ENCODE data around the gene TMEM120B.
"Not testable (repeated sequence)": the region's sequence is repeated elsewhere in the genome, so short reads cannot be mapped to it uniquely, and the experiment has no call there.

The TMEM120B gene

GRCh38 chr12:121709478-121709961, 3.0 kb upstream of the TMEM120B start:
- DNase-seq, result peak; percentile 92

GRCh38 chr12:121711361-121712189, 977 bp upstream of the TMEM120B start:
- no peak for DNase-seq

GRCh38 chr12:121712190-121712460, 427 bp upstream of the TMEM120B start:
- DNase-seq, result peak; percentile 68

DNA sequence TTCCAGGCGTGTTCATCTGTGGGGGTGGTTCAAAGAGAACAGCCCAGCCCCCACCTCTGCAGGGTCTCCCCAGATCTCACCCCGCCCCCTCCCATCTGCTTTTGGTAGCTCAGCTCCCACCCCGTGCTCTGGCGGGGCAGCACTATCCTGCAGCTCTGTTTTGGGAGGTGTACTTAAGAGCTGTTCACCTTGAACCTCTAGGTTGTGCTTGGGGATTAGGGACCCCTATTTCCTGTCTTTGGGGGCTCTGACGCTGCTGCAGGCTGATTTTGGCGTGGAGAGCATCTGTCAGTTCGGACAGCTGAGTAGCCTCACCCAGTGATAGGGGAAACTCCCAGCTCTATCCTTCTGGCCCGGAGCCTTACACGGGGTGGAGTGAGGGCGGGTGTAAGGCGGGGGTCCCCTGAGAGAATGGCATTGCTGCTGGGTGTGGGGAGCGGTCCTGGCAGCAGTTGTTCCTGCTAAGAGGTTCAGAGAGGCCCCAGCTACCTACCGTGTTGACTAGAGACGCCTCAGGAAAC, 765 bp downstream of the TMEM120B start:
- no peak for DNase-seq

DNA sequence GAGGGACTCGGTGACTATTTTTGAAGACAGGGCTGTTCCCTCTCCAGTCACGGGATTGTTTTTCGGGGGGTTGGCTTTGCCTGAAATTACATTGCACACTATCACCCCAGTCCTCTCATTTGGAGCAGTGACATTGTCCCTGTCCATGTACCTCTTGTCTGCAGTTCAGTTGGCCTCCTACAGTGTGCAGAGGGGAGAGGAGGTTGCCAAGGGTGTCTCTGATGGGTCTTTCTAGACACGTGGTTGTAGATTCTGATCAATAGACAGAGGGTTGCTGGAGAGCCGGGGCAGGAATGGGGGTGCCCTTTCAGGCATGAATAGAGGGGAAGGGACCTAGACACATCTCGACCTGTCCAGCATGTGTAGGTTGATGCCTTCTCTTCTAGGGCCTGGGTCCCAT, 1.2 kb downstream of the TMEM120B start:
- no peak for DNase-seq

DNA sequence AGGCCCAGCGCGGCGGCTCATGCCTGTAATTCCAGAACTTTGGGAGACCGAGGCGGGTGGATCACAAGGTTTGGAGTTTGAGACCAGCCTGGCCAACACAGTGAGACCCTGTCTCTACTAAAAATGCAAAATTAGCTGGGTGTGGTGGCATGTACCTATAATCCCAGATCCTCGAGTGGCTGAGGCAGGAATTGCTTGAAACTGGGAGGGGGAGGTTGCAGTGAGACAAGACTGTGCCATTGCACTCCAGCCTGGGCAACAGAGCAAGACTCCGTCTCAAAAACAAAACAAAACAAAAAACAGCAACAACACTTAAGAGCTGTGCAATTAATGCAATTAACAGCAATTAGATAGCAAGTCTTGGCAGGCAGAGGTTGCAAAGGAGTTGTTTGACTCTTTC, 2.5 kb downstream of the TMEM120B start:
- DNase-seq, result not testable (repeated sequence)

GRCh38 chr12:121715862-121716435, 3.4 kb downstream of the TMEM120B start:
- DNase-seq, result no peak

DNA sequence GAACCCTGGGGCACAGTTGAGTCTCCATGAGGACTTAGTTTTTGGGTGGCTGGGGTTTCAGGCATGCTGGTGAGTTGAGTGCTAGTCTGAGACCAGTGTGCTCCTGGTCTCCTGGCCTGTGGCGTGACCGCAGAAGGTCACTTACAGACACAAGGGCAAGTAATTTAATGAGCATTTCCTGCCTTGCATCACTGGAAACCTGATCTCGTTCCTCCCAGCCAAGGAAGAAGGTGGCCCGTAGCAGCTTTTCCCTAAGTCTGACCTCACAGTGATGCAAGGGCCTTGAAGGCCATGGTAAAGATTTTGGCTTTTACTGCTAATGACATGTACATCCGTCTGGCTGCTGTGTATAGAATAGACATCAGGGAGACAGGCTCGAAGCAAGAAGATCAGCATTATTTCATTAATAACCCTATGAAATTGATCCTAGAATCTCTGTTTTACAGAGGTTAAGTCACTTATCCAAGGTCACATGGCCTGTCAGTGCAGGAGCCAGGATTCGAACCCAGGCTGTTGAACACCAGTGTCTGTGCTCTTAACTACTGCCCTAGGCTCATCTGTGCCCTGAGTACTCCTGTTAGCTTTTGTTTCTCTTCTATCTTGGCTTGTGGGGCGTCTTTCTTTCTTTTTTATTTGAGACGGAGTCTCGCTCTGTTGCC, 4.6 kb downstream of the TMEM120B start:
- DNase-seq, result peak; percentile 96

GRCh38 chr12:121718653-121719239, 6.2 kb downstream of the TMEM120B start:
- peak; percentile 70 for DNase-seq

DNA sequence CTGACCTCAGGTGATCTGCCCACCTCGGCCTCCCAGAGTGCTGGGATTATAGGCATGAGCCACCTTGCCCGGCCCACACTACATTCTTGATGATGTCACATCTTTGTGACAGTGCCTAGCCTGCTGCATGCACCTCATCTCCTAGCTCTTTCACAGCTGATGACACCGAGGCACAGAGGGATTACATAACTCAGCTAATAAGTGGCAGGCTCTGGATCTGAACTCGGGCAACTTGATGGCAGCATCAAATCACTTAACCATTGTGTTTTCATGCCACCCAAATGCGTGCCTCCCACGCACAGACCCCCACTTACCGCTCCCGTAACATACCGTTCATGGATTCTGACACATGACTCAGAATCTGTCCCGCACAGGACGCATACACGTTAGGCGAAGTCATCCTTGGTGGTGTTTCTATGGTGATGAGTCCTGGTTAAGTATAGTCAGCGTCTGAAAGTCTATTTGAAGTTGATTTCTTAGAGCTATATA, 7.4 kb downstream of the TMEM120B start:
- peak; percentile 97 for DNase-seq

DNA sequence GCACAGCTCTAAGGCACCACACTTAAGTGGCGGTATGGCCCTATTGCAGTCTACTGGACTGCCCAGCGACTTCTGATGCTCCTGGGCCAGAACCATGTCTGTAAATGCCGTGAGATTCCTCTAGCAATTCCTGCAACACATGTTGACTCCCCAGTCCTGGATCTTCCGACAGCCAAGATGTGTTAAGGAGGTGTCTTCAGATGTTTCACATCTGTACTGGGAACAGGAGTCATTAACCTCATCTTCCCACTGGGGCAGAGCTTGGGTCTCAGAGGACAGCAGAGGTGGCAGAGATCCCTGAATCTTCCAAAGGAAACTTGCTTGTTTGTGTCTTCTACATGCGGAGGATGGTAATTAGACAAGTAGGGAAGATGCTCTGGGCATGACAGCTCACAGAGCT, 8.2 kb downstream of the TMEM120B start:
- no peak for DNase-seq

- no peak for DNase-seq
These were observed 10.0 kb downstream of the TMEM120B start for GRCh38 chr12:121722511-121722910.

GRCh38 chr12:121723200-121723599, 10.6 kb downstream of the TMEM120B start:
- no peak for DNase-seq

DNA sequence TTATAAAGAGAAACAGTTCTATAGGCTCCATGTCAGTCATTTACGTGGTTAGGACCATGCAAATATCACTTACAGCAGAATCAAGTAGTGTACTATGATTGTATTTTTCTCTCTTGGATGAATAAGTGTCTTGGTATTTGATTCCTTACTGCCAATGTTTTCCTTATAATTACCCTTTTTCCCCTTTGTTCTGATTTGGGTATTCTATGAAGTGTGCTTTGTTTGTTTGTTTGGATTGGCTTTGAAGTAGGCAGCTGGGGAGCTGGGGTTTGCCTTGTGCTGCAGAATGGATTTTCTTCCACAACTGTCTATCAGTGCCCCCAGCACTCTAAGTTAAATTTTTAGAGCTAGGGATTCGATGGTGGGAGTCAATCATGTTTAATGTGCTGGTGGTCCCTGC, 12.4 kb downstream of the TMEM120B start:
- DNase-seq, result no peak

GRCh38 chr12:121725423-121725822, 12.9 kb downstream of the TMEM120B start:
- no peak for DNase-seq

DNA sequence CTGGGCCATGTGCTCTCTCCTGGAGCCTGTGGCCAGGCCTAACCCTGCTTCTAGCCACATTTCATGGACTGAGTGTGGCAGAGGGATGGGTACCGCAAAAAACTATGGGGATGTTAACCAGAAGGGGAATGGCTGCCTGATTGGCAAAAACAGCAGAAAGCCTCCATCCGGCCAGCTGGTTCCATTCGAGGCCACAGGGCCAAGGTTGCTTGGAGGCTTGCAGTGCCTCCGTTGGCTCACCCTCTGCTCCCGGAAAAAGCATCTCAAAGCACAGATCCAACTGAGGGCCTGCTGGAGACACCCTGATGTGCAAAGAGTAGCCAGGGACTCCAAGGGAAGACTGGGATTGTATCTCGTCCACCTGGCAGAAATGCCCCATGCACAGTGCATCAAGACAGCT, 16.5 kb downstream of the TMEM120B start:
- no peak for DNase-seq

DNA sequence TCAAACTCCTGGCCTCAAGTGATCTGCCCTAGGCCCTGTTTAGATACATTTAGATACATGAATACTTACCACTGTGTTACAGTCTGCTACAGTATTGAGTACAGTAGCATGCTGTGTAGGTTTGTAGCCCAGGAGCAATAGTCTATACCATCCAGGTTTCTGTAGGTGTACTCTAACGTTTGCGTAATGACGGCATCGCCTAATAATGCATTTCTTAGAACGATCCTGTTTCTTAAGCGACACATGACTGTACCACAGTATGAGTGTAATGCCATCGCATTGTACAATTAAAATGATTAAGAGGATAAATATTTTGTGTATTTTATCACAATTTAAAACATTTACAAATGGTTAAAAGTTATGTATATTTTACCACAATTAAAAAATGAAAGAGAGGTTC, 18.9 kb downstream of the TMEM120B start:
- DNase-seq, result no peak

DNA sequence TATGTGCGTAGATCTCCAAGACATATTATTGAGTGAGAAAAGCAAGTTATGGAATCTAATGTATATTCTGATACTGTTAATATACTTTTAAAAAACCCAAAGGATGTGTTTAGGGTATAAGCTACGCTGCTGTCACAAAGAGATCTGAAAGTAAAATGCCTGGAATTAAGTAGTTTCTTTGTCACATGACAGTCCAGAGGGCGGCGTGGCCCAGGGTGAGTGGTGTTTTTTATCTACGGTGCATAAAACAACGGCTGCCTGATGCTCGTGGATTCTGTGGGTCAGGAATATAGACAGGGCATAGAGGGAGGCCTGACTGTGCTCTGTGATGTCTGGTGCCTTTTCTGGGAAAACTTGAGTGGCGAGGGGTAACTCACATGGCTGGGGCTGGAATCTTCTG, 21.3 kb downstream of the TMEM120B start:
- DNase-seq, result no peak

DNA sequence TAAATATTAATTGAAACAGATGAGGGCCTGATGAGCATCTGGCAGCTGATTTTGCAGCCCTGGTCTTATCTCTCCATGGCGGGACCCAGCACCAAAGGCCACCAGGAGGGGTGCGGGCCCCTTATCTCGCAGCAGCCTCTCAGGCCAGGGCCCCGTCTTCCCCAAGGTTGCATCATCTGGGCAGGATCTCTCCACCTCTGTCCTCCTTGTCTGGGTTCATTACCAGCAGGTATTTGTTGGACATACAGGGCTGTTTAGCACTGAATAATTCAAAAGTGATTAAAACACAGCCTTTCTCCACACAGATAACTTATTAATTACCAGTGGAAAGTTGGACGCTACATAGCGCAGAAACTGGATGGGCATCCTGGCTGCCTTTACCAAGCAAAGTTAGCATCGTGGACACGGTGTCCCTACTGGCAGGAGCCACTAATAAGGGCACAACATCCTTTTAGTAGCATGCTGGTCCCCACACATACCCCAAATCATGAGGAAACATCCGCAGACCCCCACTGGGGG, 25.8 kb downstream of the TMEM120B start:
- no peak for DNase-seq

DNA sequence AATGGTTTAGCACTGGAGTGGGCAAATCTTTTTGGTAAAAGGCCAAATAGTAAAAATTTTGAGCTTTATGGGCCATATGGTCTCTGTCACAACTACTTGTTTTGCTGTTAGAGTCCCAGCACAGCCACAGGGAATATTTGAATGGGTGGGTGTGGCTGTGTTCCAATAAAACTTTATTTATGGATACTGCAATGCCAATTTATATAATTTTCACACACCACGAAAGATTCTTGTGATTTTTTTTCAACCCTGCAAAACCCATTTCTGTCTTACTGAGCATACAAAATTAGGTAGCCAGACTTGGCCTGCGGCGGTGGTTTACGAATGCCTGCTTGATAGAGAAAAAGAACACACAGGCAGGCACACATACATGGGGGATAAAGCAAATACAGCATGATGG, 28.3 kb downstream of the TMEM120B start:
- DNase-seq, result no peak

DNA sequence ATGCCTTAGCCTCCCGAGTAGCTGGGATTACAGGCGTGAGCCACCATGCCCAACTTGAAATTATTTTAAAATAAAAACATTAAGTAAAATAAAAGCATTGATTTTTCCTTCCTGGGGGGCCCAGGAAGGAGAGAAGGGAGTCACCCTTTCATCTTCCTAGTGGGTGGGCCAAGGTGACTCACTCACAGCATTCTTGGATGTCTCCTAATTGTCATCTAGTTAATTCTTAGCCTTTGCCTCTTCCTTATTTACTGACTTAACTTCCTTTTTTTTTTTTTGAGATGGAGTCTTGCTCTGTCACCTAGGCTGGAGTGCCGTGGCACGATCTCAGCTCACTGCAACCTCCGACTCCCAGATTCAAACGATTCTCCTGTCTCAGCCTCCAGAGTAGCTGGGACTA, 29.2 kb downstream of the TMEM120B start:
- no peak for DNase-seq

DNA sequence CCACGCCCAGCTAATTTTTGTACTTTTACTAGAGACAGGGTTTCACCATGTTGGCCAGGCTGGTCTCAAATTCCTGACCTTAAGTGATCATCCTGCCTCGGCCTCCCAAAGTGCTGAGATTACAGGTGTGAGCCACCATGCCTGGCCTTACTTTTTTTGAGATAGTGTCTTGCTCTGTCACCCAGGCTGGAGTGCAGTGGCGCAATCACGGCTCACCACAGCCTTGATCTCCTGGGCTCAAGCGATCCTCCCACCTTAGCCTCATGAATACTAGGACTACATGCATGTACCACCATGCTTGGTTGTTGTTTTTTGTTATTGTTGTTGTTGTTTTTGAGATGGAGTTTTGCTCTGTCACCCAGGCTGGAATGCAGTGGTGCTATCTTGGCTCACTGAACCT, 33.0 kb downstream of the TMEM120B start:
- DNase-seq, result not testable (repeated sequence)

DNA sequence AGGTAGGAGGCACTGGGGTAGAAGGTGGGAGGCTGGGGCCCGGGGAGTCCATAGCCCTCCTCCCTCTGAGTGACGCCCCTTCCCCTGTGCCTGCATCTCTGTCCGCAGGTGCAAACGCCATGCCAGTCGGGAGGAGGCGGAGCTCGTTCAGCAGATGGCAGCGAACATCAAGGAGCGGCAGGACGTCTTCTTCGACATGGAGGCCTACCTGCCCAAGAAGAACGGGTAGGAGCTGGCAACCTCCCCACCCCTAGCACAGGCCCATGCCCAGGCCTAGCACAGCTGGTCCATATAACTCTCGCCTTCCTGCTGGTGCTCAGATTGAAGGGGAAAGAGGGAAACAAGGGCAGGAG, 35.6 kb downstream of the TMEM120B start:
- no peak for DNase-seq

Measured in islet precursor cell (in vitro differentiated cells).